GM23338 (cell line): Measurements from ENCODE around the gene ZNF787. TPM values are rescaled to one million over a fixed set of nuclear protein-coding genes. Genes with fewer than 3 reads are reported as not detected.

Source experiments
- ATAC-seq: fragments of 200-7000 bp; cut with Tn5 transposase; 3 replicates; pipeline ENCODE4 v1.9.1; 2020
- DNase-seq: peaks from one replicate; pipeline ENCODE4 v3.0.0-alpha.2; 2015; ENCODE audit warnings: low spot score
- H2AFZ ChIP-seq: fragments of 200-600 bp; sonication (generic); 2 replicates; pipeline ENCODE4 v1.8.0; 2016; ENCODE audit warnings: antibody characterized with exemption, mild to moderate bottlenecking, moderate library complexity
- H3F3A ChIP-seq: fragments of 200-600 bp; sonication (generic); replicated peaks from 2 replicates; pipeline ENCODE4 v1.8.0; 2017; ENCODE audit warnings: antibody characterized with exemption, mixed run types, low read depth
- H3K27ac ChIP-seq: fragments of 200-600 bp; sonication (generic); 2 replicates; pipeline ENCODE4 v1.6.1; 2016; ENCODE audit warnings: low read depth
- H3K27me3 ChIP-seq: fragments of 200-600 bp; sonication (generic); 2 replicates; pipeline ENCODE4 v1.8.0; 2016; ENCODE audit warnings: mild to moderate bottlenecking, mixed run types, moderate library complexity; ENCODE audit not compliant: insufficient read depth
- H3K36me3 ChIP-seq: fragments of 200-600 bp; sonication (generic); 2 replicates; pipeline ENCODE4 v1.8.0; 2016; ENCODE audit warnings: mild to moderate bottlenecking; ENCODE audit not compliant: insufficient read depth
- H3K4me1 ChIP-seq: fragments of 200-600 bp; sonication (generic); 2 replicates; pipeline ENCODE4 v1.8.0; 2016; ENCODE audit warnings: mild to moderate bottlenecking, moderate library complexity; ENCODE audit not compliant: insufficient read depth
- H3K4me2 ChIP-seq: fragments of 200-600 bp; sonication (generic); 2 replicates; pipeline ENCODE4 v1.7.1; 2017; ENCODE audit warnings: mixed run types
- H3K4me3 ChIP-seq: fragments of 200-600 bp; sonication (generic); 2 replicates; pipeline ENCODE4 v1.6.1; 2016; ENCODE audit warnings: mixed run types
- H3K79me2 ChIP-seq: fragments of 200-600 bp; sonication (generic); replicated peaks from 2 replicates; pipeline ENCODE4 v1.8.0; 2017; ENCODE audit warnings: mild to moderate bottlenecking; ENCODE audit not compliant: insufficient read depth
- H3K9me2 ChIP-seq: fragments of 200-600 bp; sonication (generic); 2 replicates; pipeline ENCODE4 v1.8.0; 2017; ENCODE audit not compliant: insufficient read depth
- H4K20me1 ChIP-seq: fragments of 200-600 bp; sonication (generic); replicated peaks from 2 replicates; pipeline ENCODE4 v1.8.0; 2017; ENCODE audit warnings: mild to moderate bottlenecking; ENCODE audit not compliant: insufficient read depth
- H3K27ac Mint-ChIP-seq: 2 replicates; pipeline ENCODE4 v1.8.0; 2020; ENCODE audit warnings: inconsistent platforms, mild to moderate bottlenecking, moderate library complexity, mixed read lengths
- H3K27me3 Mint-ChIP-seq: 3 replicates; pipeline ENCODE4 v1.8.0; 2022; ENCODE audit warnings: low read depth, mild to moderate bottlenecking, moderate library complexity, mixed read lengths, inconsistent platforms; ENCODE audit not compliant: insufficient read depth, poor library complexity
- H3K36me3 Mint-ChIP-seq: 3 replicates; pipeline ENCODE4 v1.8.0; 2021; ENCODE audit warnings: low read depth, mild to moderate bottlenecking, inconsistent platforms, moderate library complexity, mixed read lengths
- H3K4me1 Mint-ChIP-seq: 3 replicates; pipeline ENCODE4 v1.8.0; 2020; ENCODE audit warnings: mild to moderate bottlenecking, inconsistent platforms, mixed read lengths
- H3K4me3 Mint-ChIP-seq: 3 replicates; pipeline ENCODE4 v1.8.0; 2021; ENCODE audit warnings: moderate library complexity, mild to moderate bottlenecking, inconsistent platforms, mixed read lengths
- H3K9me3 Mint-ChIP-seq: 3 replicates; pipeline ENCODE4 v1.8.0; 2020; ENCODE audit warnings: moderate library complexity, mild to moderate bottlenecking, inconsistent platforms, mixed read lengths
- CREB1 ChIP-seq: fragments of 250-450 bp; sonication (Bioruptor Pico); IDR thresholded peaks from 2 replicates; pipeline ENCODE4 v1.5.0; 2020; ENCODE audit warnings: low read depth, mild to moderate bottlenecking, moderate library complexity
- EZH2 ChIP-seq: fragments of 200-600 bp; sonication (generic); IDR thresholded peaks from one replicate; pipeline ENCODE4 v1.8.0; 2017; ENCODE audit warnings: antibody characterized with exemption, mild to moderate bottlenecking, low read depth; ENCODE audit not compliant: unreplicated experiment
- EZH2phosphoT487 ChIP-seq: fragments of 200-600 bp; sonication (generic); IDR thresholded peaks from one replicate; pipeline ENCODE4 v1.8.1; 2018; ENCODE audit warnings: antibody characterized with exemption; ENCODE audit not compliant: unreplicated experiment
- JUNB ChIP-seq: IDR thresholded peaks from one replicate; pipeline ENCODE4 v1.6.1; 2016; ENCODE audit warnings: antibody characterized with exemption; ENCODE audit not compliant: unreplicated experiment
- NANOG ChIP-seq: IDR thresholded peaks from 2 replicates; pipeline ENCODE4 v1.6.1; 2016; ENCODE audit warnings: antibody characterized with exemption, borderline replicate concordance
- POLR2AphosphoS5 ChIP-seq: IDR thresholded peaks from 2 replicates; pipeline ENCODE4 v1.6.1; 2016; ENCODE audit warnings: antibody characterized with exemption, low read depth
- STAT1 ChIP-seq: IDR thresholded peaks from one replicate; pipeline ENCODE4 v1.6.1; 2016; ENCODE audit warnings: antibody characterized with exemption; ENCODE audit not compliant: unreplicated experiment
- ZNF114 ChIP-seq: fragments of 250-450 bp; sonication (Bioruptor Pico); IDR thresholded peaks from 2 replicates; pipeline ENCODE4 v1.5.0; 2020; ENCODE audit warnings: mild to moderate bottlenecking, moderate library complexity
- ZNF331 ChIP-seq: fragments of 250-450 bp; sonication (Bioruptor Pico); IDR thresholded peaks from 2 replicates; pipeline ENCODE4 v1.5.0; 2020; ENCODE audit warnings: low read depth, mild to moderate bottlenecking, moderate library complexity
- polyA plus RNA-seq: library from polyadenylated mRNA; unstranded; fragments of >200 nt; fragmentation: Nextera tagmentation; extraction: Ambion mirVana; gene quantifications from 2 replicates; pipeline ENCODE4 v1.2.1, GENCODE V29; 2016
- total RNA-seq: library from RNA; depleted of rRNA; stranded (reverse); fragments of >200 nt; shearing (Covaris generic); gene quantifications from 2 replicates; pipeline ENCODE4 v1.2.3, GENCODE V29; 2014
- TF ChIP-seq, protein P1 (sequence below): fragments of 250-450 bp; sonication (Bioruptor Pico); IDR thresholded peaks from 2 replicates; pipeline ENCODE4 v1.5.0; 2020; ENCODE audit warnings: mild to moderate bottlenecking, moderate library complexity
- TF ChIP-seq, protein P2 (sequence below): IDR thresholded peaks from 2 replicates; pipeline ENCODE4 v1.6.1; 2016; ENCODE audit warnings: antibody characterized with exemption
- TF ChIP-seq, protein P3 (sequence below): IDR thresholded peaks from one replicate; pipeline ENCODE4 v1.6.1; 2018; ENCODE audit warnings: antibody characterized with exemption; ENCODE audit not compliant: unreplicated experiment
- TF ChIP-seq, protein P4 (sequence below), 2 experiments: fragments of 200-600 bp in 1 of 2; sonication (generic) in 1 of 2; conservative IDR thresholded peaks; 2 replicates each; pipeline versions ENCODE4 v1.5.1 to v1.6.1; 2016 to 2017; ENCODE audit warnings: antibody characterized with exemption in 2 of 2, low read depth in 2 of 2, mild to moderate bottlenecking in 2 of 2, moderate library complexity in 1 of 2

The ZNF787 gene
- total and polyA plus RNA-seq, 2 experiments from 2014 or later, result 12.5 to 44.6 TPM

DNA sequence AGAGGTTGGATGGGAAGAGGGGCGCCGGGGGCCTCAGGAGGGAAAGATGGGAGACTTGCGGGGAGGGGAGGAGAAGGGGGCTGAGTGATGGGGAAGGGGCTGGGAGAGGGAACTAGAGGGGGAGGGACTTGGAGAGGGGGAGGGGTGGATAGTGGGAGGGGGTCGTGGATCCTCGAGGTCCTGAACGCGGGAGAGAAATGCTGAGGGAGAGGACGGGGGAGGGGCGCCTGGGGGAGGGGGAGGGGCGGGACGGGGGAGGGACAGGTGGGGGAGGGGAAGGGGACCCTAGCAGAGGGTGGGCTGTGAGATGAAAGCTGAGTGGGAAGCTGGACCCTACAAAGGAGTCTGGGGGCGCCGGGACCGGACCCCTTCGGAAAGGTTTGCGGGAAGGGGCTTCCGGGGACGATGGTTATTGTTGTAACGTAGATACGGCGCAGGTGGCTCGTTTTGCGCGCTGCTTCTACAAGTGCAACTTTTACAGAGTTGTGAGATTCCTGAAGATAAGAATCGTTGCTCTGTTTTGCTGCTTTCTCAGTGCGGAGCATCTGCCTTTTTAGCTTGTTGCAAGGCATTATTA lies 20.4 kb upstream of the ZNF787 start:
- Histone ChIP-seq H3K4me1 (peaks cover 26% of the 10 kb centered on the region), H3K79me2 (peaks cover 41% of the 10 kb centered on the region), H3K4me2 (peak overlapping the region; percentile 92), H2AFZ (no peak overlapping the region), H4K20me1 (peaks cover 7% of the 10 kb centered on the region; the same call in 1 of the 2 replicates), H3K27ac (peak overlapping the region; percentile 79), H3K4me3 (peak overlapping the region; percentile 80), H3K27me3 (no peaks in the 10 kb centered on the region), H3F3A (peaks cover 8% of the 10 kb centered on the region; the same call in 1 of the 2 replicates), H3K36me3 (no peaks in the 10 kb centered on the region; the same call in 1 of the 2 replicates), H3K9me2 (no peaks in the 10 kb centered on the region)
- peak; percentile 55 for DNase-seq
- peak; percentile 2; the same call in 2 of the 3 replicates for ATAC-seq
- Mint-ChIP-seq H3K4me3 (peak overlapping the region; percentile 78), H3K36me3 (0 out of 3 replicates have a peak, but pooled peaks cover 2% of the 10 kb centered on the region), H3K27me3 (peaks cover 9% of the 10 kb centered on the region), H3K27ac (peak overlapping the region; percentile 73; the same call in 1 of the 2 replicates), H3K4me1 (peaks cover 32% of the 10 kb centered on the region), H3K9me3 (no peaks in the 10 kb centered on the region)
- TF ChIP-seq ZNF114 (CRISPR knock-in tag), result no peak
- TF ChIP-seq, protein P1, sequence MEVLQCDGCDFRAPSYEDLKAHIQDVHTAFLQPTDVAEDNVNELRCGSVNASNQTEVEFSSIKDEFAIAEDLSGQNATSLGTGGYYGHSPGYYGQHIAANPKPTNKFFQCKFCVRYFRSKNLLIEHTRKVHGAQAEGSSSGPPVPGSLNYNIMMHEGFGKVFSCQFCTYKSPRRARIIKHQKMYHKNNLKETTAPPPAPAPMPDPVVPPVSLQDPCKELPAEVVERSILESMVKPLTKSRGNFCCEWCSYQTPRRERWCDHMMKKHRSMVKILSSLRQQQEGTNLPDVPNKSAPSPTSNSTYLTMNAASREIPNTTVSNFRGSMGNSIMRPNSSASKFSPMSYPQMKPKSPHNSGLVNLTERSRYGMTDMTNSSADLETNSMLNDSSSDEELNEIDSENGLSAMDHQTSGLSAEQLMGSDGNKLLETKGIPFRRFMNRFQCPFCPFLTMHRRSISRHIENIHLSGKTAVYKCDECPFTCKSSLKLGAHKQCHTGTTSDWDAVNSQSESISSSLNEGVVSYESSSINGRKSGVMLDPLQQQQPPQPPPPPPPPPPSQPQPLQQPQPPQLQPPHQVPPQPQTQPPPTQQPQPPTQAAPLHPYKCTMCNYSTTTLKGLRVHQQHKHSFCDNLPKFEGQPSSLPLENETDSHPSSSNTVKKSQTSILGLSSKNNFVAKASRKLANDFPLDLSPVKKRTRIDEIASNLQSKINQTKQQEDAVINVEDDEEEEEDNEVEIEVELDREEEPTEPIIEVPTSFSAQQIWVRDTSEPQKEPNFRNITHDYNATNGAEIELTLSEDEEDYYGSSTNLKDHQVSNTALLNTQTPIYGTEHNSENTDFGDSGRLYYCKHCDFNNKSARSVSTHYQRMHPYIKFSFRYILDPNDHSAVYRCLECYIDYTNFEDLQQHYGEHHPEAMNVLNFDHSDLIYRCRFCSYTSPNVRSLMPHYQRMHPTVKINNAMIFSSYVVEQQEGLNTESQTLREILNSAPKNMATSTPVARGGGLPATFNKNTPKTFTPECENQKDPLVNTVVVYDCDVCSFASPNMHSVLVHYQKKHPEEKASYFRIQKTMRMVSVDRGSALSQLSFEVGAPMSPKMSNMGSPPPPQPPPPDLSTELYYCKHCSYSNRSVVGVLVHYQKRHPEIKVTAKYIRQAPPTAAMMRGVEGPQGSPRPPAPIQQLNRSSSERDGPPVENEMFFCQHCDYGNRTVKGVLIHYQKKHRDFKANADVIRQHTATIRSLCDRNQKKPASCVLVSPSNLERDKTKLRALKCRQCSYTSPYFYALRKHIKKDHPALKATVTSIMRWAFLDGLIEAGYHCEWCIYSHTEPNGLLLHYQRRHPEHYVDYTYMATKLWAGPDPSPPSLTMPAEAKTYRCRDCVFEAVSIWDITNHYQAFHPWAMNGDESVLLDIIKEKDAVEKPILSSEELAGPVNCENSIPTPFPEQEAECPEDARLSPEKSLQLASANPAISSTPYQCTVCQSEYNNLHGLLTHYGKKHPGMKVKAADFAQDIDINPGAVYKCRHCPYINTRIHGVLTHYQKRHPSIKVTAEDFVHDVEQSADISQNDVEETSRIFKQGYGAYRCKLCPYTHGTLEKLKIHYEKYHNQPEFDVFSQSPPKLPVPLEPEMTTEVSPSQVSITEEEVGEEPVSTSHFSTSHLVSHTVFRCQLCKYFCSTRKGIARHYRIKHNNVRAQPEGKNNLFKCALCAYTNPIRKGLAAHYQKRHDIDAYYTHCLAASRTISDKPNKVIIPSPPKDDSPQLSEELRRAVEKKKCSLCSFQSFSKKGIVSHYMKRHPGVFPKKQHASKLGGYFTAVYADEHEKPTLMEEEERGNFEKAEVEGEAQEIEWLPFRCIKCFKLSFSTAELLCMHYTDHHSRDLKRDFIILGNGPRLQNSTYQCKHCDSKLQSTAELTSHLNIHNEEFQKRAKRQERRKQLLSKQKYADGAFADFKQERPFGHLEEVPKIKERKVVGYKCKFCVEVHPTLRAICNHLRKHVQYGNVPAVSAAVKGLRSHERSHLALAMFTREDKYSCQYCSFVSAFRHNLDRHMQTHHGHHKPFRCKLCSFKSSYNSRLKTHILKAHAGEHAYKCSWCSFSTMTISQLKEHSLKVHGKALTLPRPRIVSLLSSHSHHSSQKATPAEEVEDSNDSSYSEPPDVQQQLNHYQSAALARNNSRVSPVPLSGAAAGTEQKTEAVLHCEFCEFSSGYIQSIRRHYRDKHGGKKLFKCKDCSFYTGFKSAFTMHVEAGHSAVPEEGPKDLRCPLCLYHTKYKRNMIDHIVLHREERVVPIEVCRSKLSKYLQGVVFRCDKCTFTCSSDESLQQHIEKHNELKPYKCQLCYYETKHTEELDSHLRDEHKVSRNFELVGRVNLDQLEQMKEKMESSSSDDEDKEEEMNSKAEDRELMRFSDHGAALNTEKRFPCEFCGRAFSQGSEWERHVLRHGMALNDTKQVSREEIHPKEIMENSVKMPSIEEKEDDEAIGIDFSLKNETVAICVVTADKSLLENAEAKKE (CRISPR knock-in tag), result no peak
- TF ChIP-seq CREB1 (CRISPR knock-in tag), result no peak
- no peak for TF ChIP-seq NANOG
- TF ChIP-seq POLR2AphosphoS5, result no peak
- no peak for TF ChIP-seq EZH2
- TF ChIP-seq, protein P2, sequence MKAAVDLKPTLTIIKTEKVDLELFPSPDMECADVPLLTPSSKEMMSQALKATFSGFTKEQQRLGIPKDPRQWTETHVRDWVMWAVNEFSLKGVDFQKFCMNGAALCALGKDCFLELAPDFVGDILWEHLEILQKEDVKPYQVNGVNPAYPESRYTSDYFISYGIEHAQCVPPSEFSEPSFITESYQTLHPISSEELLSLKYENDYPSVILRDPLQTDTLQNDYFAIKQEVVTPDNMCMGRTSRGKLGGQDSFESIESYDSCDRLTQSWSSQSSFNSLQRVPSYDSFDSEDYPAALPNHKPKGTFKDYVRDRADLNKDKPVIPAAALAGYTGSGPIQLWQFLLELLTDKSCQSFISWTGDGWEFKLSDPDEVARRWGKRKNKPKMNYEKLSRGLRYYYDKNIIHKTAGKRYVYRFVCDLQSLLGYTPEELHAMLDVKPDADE, result no peak
- TF ChIP-seq ZNF331 (CRISPR knock-in tag), result no peak
- TF ChIP-seq JUNB, result no peak
- TF ChIP-seq, protein P3, sequence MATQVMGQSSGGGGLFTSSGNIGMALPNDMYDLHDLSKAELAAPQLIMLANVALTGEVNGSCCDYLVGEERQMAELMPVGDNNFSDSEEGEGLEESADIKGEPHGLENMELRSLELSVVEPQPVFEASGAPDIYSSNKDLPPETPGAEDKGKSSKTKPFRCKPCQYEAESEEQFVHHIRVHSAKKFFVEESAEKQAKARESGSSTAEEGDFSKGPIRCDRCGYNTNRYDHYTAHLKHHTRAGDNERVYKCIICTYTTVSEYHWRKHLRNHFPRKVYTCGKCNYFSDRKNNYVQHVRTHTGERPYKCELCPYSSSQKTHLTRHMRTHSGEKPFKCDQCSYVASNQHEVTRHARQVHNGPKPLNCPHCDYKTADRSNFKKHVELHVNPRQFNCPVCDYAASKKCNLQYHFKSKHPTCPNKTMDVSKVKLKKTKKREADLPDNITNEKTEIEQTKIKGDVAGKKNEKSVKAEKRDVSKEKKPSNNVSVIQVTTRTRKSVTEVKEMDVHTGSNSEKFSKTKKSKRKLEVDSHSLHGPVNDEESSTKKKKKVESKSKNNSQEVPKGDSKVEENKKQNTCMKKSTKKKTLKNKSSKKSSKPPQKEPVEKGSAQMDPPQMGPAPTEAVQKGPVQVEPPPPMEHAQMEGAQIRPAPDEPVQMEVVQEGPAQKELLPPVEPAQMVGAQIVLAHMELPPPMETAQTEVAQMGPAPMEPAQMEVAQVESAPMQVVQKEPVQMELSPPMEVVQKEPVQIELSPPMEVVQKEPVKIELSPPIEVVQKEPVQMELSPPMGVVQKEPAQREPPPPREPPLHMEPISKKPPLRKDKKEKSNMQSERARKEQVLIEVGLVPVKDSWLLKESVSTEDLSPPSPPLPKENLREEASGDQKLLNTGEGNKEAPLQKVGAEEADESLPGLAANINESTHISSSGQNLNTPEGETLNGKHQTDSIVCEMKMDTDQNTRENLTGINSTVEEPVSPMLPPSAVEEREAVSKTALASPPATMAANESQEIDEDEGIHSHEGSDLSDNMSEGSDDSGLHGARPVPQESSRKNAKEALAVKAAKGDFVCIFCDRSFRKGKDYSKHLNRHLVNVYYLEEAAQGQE, result no peak
- TF ChIP-seq STAT1, result no peak
- TF ChIP-seq, protein P4, sequence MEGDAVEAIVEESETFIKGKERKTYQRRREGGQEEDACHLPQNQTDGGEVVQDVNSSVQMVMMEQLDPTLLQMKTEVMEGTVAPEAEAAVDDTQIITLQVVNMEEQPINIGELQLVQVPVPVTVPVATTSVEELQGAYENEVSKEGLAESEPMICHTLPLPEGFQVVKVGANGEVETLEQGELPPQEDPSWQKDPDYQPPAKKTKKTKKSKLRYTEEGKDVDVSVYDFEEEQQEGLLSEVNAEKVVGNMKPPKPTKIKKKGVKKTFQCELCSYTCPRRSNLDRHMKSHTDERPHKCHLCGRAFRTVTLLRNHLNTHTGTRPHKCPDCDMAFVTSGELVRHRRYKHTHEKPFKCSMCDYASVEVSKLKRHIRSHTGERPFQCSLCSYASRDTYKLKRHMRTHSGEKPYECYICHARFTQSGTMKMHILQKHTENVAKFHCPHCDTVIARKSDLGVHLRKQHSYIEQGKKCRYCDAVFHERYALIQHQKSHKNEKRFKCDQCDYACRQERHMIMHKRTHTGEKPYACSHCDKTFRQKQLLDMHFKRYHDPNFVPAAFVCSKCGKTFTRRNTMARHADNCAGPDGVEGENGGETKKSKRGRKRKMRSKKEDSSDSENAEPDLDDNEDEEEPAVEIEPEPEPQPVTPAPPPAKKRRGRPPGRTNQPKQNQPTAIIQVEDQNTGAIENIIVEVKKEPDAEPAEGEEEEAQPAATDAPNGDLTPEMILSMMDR (conservative IDR thresholded peaks at IDR 0.05; ENCODE audit: low read depth in 2 of 2), result no peak
- no peak for TF ChIP-seq EZH2phosphoT487
